GM21786 (cell line): ENCODE results near the gene PLGRKT.
"Not testable (repeated sequence)": the region's sequence is repeated elsewhere in the genome, so short reads cannot be mapped to it uniquely, and the experiment has no call there.

Experiments used
- ATAC-seq: cut with Tn5 transposase; IDR thresholded peaks from one replicate; pipeline ENCODE4 v1.9.1; 2021; ENCODE audit not compliant: unreplicated experiment

The PLGRKT gene

GRCh38 chr9:5433328-5433727 is 4.4 kb downstream of the PLGRKT start:
- ATAC-seq: not testable (repeated sequence)

GRCh38 chr9:5432890-5433289 is 4.8 kb downstream of the PLGRKT start:
- ATAC-seq: not testable (repeated sequence)

- no peak for ATAC-seq
Observed at GRCh38 chr9:5430912-5431311, 6.8 kb downstream of the PLGRKT start.

GRCh38 chr9:5429873-5430564 is 7.7 kb downstream of the PLGRKT start:
- no peak for ATAC-seq

GRCh38 chr9:5428794-5429528 is 8.8 kb downstream of the PLGRKT start:
- ATAC-seq: no peak

- no peak for ATAC-seq
Observed at GRCh38 chr9:5428172-5428571, 9.6 kb downstream of the PLGRKT start.

- ATAC-seq: no peak
Observed at GRCh38 chr9:5427005-5427404, 10.7 kb downstream of the PLGRKT start.

- no peak for ATAC-seq
Observed at GRCh38 chr9:5425006-5425628, 12.6 kb downstream of the PLGRKT start.

GRCh38 chr9:5422276-5422675 is 15.4 kb downstream of the PLGRKT start:
- no peak for ATAC-seq

GRCh38 chr9:5421163-5421562 is 16.6 kb downstream of the PLGRKT start:
- ATAC-seq: no peak

GRCh38 chr9:5419987-5420386 is 17.7 kb downstream of the PLGRKT start:
- ATAC-seq: no peak

- no peak for ATAC-seq
Observed at GRCh38 chr9:5418481-5418880, 19.2 kb downstream of the PLGRKT start.

- no peak for ATAC-seq
Observed at GRCh38 chr9:5416953-5417352, 20.8 kb downstream of the PLGRKT start.

- ATAC-seq: no peak
Observed at GRCh38 chr9:5408596-5408995, 29.1 kb downstream of the PLGRKT start.

GRCh38 chr9:5402217-5402616 is 35.5 kb downstream of the PLGRKT start:
- no peak for ATAC-seq

GRCh38 chr9:5397547-5397946 is 40.2 kb downstream of the PLGRKT start:
- not testable (repeated sequence) for ATAC-seq

- ATAC-seq: no peak
Observed at GRCh38 chr9:5395428-5395827, 42.3 kb downstream of the PLGRKT start.

GRCh38 chr9:5393976-5394375 is 43.7 kb downstream of the PLGRKT start:
- ATAC-seq: not testable (repeated sequence)

- ATAC-seq: no peak
Observed at GRCh38 chr9:5393497-5393896, 44.2 kb downstream of the PLGRKT start.

GRCh38 chr9:5392285-5392684 is 45.4 kb downstream of the PLGRKT start:
- ATAC-seq: no peak

- ATAC-seq: peak; percentile 79
Observed at GRCh38 chr9:5389109-5389732, 48.5 kb downstream of the PLGRKT start.
